PC-9 (cell line): ENCODE measurements around the gene RSPH4A. TPM values are rescaled to one million over a fixed set of nuclear protein-coding genes. Genes with fewer than 3 reads are reported as not detected.
A peak's percentile ranks its signal among the peaks of the same experiment; 100 is the strongest.

Source experiments
- BruUV-seq: library from RNA; stranded (reverse); fragments of 400-500 nt; replicated peaks from 2 replicates; lab custom pipeline; 2021; lab: Mats Ljungman, UMichigan
- CTCF ChIA-PET: fragments of 300-600 bp; sonication (Branson Sonifier 250); formaldehyde crosslinking; loops from one replicate; lab custom pipeline; 2022; ENCODE audit warnings: antibody characterized with exemption; lab: Charles Lee
- POLR2A ChIA-PET: fragments of 300-600 bp; sonication (Branson Sonifier 250); formaldehyde crosslinking; loops from one replicate; lab custom pipeline; 2022; ENCODE audit warnings: antibody characterized with exemption; ENCODE audit not compliant: unreplicated experiment; lab: Charles Lee
- DNase-seq, 2 experiments: peaks; one replicate each; pipeline versions ENCODE4 v3.0.0 to v3.0.0-alpha.2; 2015 to 2022; ENCODE audit warnings: mixed read lengths in 1 of 2
- H2AFZ ChIP-seq: fragments of 200-600 bp; sonication (generic); 2 replicates; pipeline ENCODE4 v1.8.1; 2017; ENCODE audit warnings: antibody characterized with exemption
- H3F3A ChIP-seq: fragments of 200-600 bp; sonication (generic); 2 replicates; pipeline ENCODE4 v1.8.1; 2017; ENCODE audit warnings: antibody characterized with exemption, mild to moderate bottlenecking, low read depth; ENCODE audit not compliant: insufficient read depth
- H3K27ac ChIP-seq: fragments of 200-600 bp; sonication (generic); 2 replicates; pipeline ENCODE4 v1.6.1; 2016; ENCODE audit warnings: mixed run types
- H3K27me3 ChIP-seq: fragments of 200-600 bp; sonication (generic); 2 replicates; pipeline ENCODE4 v1.6.1; 2016; ENCODE audit warnings: low read depth, mixed run types; ENCODE audit not compliant: insufficient read depth
- H3K36me3 ChIP-seq: fragments of 200-600 bp; sonication (generic); 2 replicates; pipeline ENCODE4 v1.6.1; 2016; ENCODE audit warnings: low read depth, mixed run types
- H3K4me1 ChIP-seq: fragments of 200-600 bp; sonication (generic); replicated peaks from 2 replicates; pipeline ENCODE4 v1.6.1; 2016; ENCODE audit warnings: mixed run types; ENCODE audit not compliant: insufficient read depth
- H3K4me2 ChIP-seq: fragments of 200-600 bp; sonication (generic); 2 replicates; pipeline ENCODE4 v1.6.1; 2017; ENCODE audit warnings: mixed run types
- H3K4me3 ChIP-seq: fragments of 200-600 bp; sonication (generic); 2 replicates; pipeline ENCODE4 v1.6.1; 2016; ENCODE audit warnings: mixed run types
- H3K79me2 ChIP-seq: fragments of 200-600 bp; sonication (generic); 2 replicates; pipeline ENCODE4 v1.6.1; 2017; ENCODE audit warnings: low read depth, mixed run types
- H3K9me2 ChIP-seq: fragments of 200-600 bp; sonication (generic); 2 replicates; pipeline ENCODE4 v1.8.1; 2017; ENCODE audit warnings: mild to moderate bottlenecking; ENCODE audit not compliant: insufficient read depth
- H3K9me3 ChIP-seq: fragments of 200-600 bp; sonication (generic); 2 replicates; pipeline ENCODE4 v1.8.1; 2016; ENCODE audit warnings: low read depth; ENCODE audit not compliant: insufficient read depth
- H4K20me1 ChIP-seq: fragments of 200-600 bp; sonication (generic); 2 replicates; pipeline ENCODE4 v1.8.1; 2017; ENCODE audit not compliant: insufficient read depth
- CTCF ChIP-seq: fragments of 200-600 bp; sonication (generic); conservative IDR thresholded peaks from 2 replicates; pipeline ENCODE4 v1.6.1; 2017; ENCODE audit warnings: mixed run types, antibody characterized with exemption, mild to moderate bottlenecking, moderate library complexity
- EZH2 ChIP-seq: fragments of 200-600 bp; sonication (generic); IDR thresholded peaks from 2 replicates; pipeline ENCODE4 v1.8.0; 2017; ENCODE audit warnings: antibody characterized with exemption, low read depth
- intact Hi-C: fragments of 100-400 bp; cut with micrococcal nuclease; formaldehyde crosslinking; loops from one replicate; pipeline ENCODE4 v1.10.0; 2022; ENCODE audit not compliant: unreplicated experiment
- total RNA-seq: library from RNA; stranded (reverse); gene quantifications from 2 replicates; pipeline ENCODE4 v1.2.3, GENCODE V29; 2021

The RSPH4A gene
- total RNA-seq, 1 experiment from 2014 or later = 0.24 TPM

- TF ChIP-seq CTCF = no peak
- TF ChIP-seq EZH2 = no peak
- peak in 1 of 2 experiments; percentile 54 for DNase-seq
- intact Hi-C loops = no loop called here
- peak overlapping the region; percentile 94 for H3K4me2 ChIP-seq
- no peaks in the 10 kb centered on the region for H3K9me3 ChIP-seq
- BruUV-seq = no TSS peak
- ChIA-PET CTCF (no interaction called here), POLR2A (no interaction called here)
- H3K27ac ChIP-seq = peak overlapping the region; percentile 85
- peaks cover 13% of the 10 kb centered on the region; the same call in 1 of the 2 replicates for H4K20me1 ChIP-seq
- no peaks in the 10 kb centered on the region for H3K27me3 ChIP-seq
- H3K4me3 ChIP-seq = peak overlapping the region; percentile 84
- peak overlapping the region; percentile 98 for H2AFZ ChIP-seq
- peaks cover 22% of the 10 kb centered on the region for H3F3A ChIP-seq
- peaks cover 53% of the 10 kb centered on the region for H3K79me2 ChIP-seq
- peaks cover 15% of the 10 kb centered on the region for H3K4me1 ChIP-seq
- no peaks in the 10 kb centered on the region for H3K9me2 ChIP-seq
- 0 out of 2 replicates have a peak, but pooled peaks cover 9% of the 10 kb centered on the region for H3K36me3 ChIP-seq
Observed at GRCh38 chr6:116682334-116682712, 66.0 kb downstream of the RSPH4A start.

Other genes with a start within 250 kb of the RSPH4A start
- gene DSE, start 245.5 kb upstream of the RSPH4A start, total RNA-seq = 28.5 and 43.3 TPM in 2 replicates
- not detected in 2 replicates for gene CALHM6, start 155.1 kb upstream of the RSPH4A start, total RNA-seq
- not detected in 2 replicates for gene CALHM5, start 104.8 kb upstream of the RSPH4A start, total RNA-seq
- not detected in 2 replicates for gene TRAPPC3L, start 70.8 kb upstream of the RSPH4A start, total RNA-seq
- gene CALHM4, start 62.7 kb upstream of the RSPH4A start, total RNA-seq = not detected in 2 replicates
- gene RWDD1, start 45.0 kb upstream of the RSPH4A start, total RNA-seq = 21.5 and 22.9 TPM in 2 replicates
- gene ZUP1, start 52.3 kb downstream of the RSPH4A start, total RNA-seq = 13.6 and 14.0 TPM in 2 replicates
- 6.6 and 6.8 TPM in 2 replicates for gene KPNA5, start 64.7 kb downstream of the RSPH4A start, total RNA-seq
- gene FAM162B, start 149.2 kb downstream of the RSPH4A start, total RNA-seq = not detected in 2 replicates
- not detected in 2 replicates for gene GPRC6A, start 212.6 kb downstream of the RSPH4A start, total RNA-seq